ENCODE measurements around the gene NRXN3. TPM values are rescaled to one million over a fixed set of nuclear protein-coding genes. Genes with fewer than 3 reads are reported as not detected.

The NRXN3 gene
- total RNA-seq, 1 experiment from 2014 or later: not detected

- intact Hi-C loops (cut with micrococcal nuclease; ENCODE audit: unreplicated experiment): no loop called here
- POLR2A ChIA-PET (ENCODE audit: unreplicated experiment): no interaction called here
- no peaks in the 10 kb centered on the region for H4K20me1 ChIP-seq (ENCODE audit: insufficient read depth)
- no peak overlapping the region for H2AFZ ChIP-seq
- TF ChIP-seq CTCF (conservative IDR thresholded peaks at IDR 0.05): no peak
- no TSS peak for BruUV-seq (replicated peaks)
- CTCF ChIA-PET: no interaction called here
- no peaks in the 10 kb centered on the region for H3K36me3 ChIP-seq (ENCODE audit: low read depth)
- no peak overlapping the region for H3K27ac ChIP-seq
- no peak overlapping the region for H3K4me2 ChIP-seq
- no peaks in the 10 kb centered on the region for H3K9me3 ChIP-seq (ENCODE audit: insufficient read depth, low read depth)
- H3K9me2 ChIP-seq (ENCODE audit: insufficient read depth): no peaks in the 10 kb centered on the region
- no peaks in the 10 kb centered on the region for H3K4me1 ChIP-seq (replicated peaks; ENCODE audit: insufficient read depth)
- no peaks in the 10 kb centered on the region for H3K79me2 ChIP-seq (ENCODE audit: low read depth)
- no peaks in the 10 kb centered on the region for H3F3A ChIP-seq (ENCODE audit: insufficient read depth, low read depth)
- no peaks in the 10 kb centered on the region for H3K27me3 ChIP-seq (ENCODE audit: insufficient read depth, low read depth)
- no peak overlapping the region for H3K4me3 ChIP-seq
- DNase-seq: no peak
Observed at GRCh38 chr14:78524766-78525165, 354.6 kb downstream of the NRXN3 start.

- H3K4me1 ChIP-seq (replicated peaks; ENCODE audit: insufficient read depth): no peaks in the 10 kb centered on the region
- peak in 1 of 2 experiments; percentile 14 for DNase-seq
- H3K36me3 ChIP-seq (ENCODE audit: low read depth): no peaks in the 10 kb centered on the region
- intact Hi-C loops (cut with micrococcal nuclease; ENCODE audit: unreplicated experiment): no loop called here
- peaks cover 4% of the 10 kb centered on the region; the same call in 1 of the 2 replicates for H4K20me1 ChIP-seq (ENCODE audit: insufficient read depth)
- no peaks in the 10 kb centered on the region for H3K9me2 ChIP-seq (ENCODE audit: insufficient read depth)
- TF ChIP-seq CTCF (conservative IDR thresholded peaks at IDR 0.05) (no peak), EZH2 (IDR thresholded peaks at IDR 0.05; ENCODE audit: low read depth) (no peak)
- BruUV-seq (replicated peaks): no TSS peak
- H3K9me3 ChIP-seq (ENCODE audit: insufficient read depth, low read depth): no peaks in the 10 kb centered on the region
- no peaks in the 10 kb centered on the region for H3K27me3 ChIP-seq (ENCODE audit: insufficient read depth, low read depth)
- H2AFZ ChIP-seq: no peak overlapping the region
- H3K79me2 ChIP-seq (ENCODE audit: low read depth): no peaks in the 10 kb centered on the region
- H3F3A ChIP-seq (ENCODE audit: insufficient read depth, low read depth): no peaks in the 10 kb centered on the region
- H3K27ac ChIP-seq: no peak overlapping the region
- ChIA-PET CTCF (no interaction called here), POLR2A (ENCODE audit: unreplicated experiment) (no interaction called here)
- no peak overlapping the region for H3K4me2 ChIP-seq
- no peak overlapping the region for H3K4me3 ChIP-seq
Observed at GRCh38 chr14:78530078-78530477, 359.9 kb downstream of the NRXN3 start.

GRCh38 chr14:78534141-78534540 is 364.0 kb downstream of the NRXN3 start:
- intact Hi-C loops (cut with micrococcal nuclease; ENCODE audit: unreplicated experiment): no loop called here
- no peaks in the 10 kb centered on the region for H3K9me2 ChIP-seq (ENCODE audit: insufficient read depth)
- H3K4me3 ChIP-seq: no peak overlapping the region
- H3K4me1 ChIP-seq (replicated peaks; ENCODE audit: insufficient read depth): no peaks in the 10 kb centered on the region
- TF ChIP-seq EZH2 (IDR thresholded peaks at IDR 0.05; ENCODE audit: low read depth) (no peak), CTCF (conservative IDR thresholded peaks at IDR 0.05) (no peak)
- no peaks in the 10 kb centered on the region for H3K79me2 ChIP-seq (ENCODE audit: low read depth)
- peaks cover 4% of the 10 kb centered on the region; the same call in 1 of the 2 replicates for H4K20me1 ChIP-seq (ENCODE audit: insufficient read depth)
- H3K9me3 ChIP-seq (ENCODE audit: insufficient read depth, low read depth): no peaks in the 10 kb centered on the region
- ChIA-PET POLR2A (ENCODE audit: unreplicated experiment) (no interaction called here), CTCF (no interaction called here)
- H2AFZ ChIP-seq: no peak overlapping the region
- DNase-seq: no peak
- no peaks in the 10 kb centered on the region for H3F3A ChIP-seq (ENCODE audit: insufficient read depth, low read depth)
- no TSS peak for BruUV-seq (replicated peaks)
- H3K27ac ChIP-seq: no peak overlapping the region
- H3K36me3 ChIP-seq (ENCODE audit: low read depth): no peaks in the 10 kb centered on the region
- no peak overlapping the region for H3K4me2 ChIP-seq
- H3K27me3 ChIP-seq (ENCODE audit: insufficient read depth, low read depth): no peaks in the 10 kb centered on the region

Data from PC-9 (cell line).